HG03097 (cell line): ENCODE measurements around the gene RANBP9.
A peak's percentile ranks its signal among the peaks of the same experiment; 100 is the strongest.

ENCODE experiments used
- ATAC-seq: cut with Tn5 transposase; IDR thresholded peaks from one replicate; pipeline ENCODE4 v1.9.1; 2021; ENCODE audit not compliant: unreplicated experiment, low FRiP score

Gene RANBP9

DNA sequence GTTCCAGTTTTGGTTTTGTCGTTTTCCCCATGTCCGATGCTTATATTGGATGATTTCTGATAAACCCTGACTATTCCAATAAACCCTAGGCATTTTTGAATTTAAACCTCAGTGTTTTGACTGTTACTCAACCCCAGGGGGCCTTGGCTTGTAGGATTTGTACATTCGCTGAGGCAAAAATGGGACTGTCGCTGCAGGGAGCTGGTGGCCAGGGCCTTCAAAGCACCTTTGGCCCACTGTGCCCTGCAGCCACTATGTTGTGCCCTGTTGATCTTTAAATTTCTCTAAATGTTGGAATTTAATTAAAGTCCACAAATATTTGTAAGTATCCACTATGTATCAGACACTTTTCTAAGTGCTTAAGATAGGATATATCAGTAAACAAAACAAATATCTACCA lies 106.0 kb downstream of the RANBP9 start:
- no peak for ATAC-seq

DNA sequence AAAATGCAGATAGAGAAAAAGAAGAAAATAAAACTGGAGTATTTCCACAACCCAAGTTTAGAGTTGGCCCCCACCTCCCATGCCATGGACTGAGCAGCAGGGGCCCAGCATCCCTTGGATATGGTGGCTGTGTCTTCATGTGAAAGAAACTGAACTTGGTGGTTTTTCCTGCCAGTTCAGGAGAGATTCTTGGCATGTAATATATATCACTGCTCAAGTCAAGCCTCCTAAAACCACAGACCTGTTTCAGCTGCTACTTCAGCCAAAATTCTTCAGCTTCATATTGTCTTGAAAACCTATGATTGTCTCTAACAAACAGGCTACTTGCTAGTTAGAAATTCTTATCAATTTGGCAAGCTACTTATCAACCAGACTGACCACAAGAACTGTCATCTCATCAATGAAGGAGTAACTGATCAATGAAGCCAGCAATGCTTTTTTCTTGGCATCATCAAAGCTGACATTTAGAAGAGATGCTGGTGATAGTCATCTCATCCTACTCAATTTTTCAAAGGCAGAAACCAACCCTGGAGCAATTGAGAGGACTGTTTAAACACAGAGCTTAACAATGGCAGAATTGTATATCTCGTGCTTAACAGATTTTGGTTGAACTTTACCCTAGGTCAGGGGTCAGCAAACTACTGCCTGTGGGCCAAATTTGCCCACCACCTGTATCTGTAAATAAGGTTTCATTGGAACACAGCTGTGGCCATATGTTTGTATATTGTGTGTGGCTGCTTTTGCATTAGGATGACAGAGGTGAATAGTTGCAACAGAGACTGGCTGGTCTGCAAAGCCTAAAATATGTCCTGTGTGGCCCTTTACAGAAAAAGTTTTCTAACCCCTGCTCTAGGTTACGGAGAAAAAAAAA lies 106.9 kb downstream of the RANBP9 start:
- ATAC-seq: no peak

GRCh38 chr6:13604135-13604534 lies 107.5 kb downstream of the RANBP9 start:
- ATAC-seq: no peak

DNA sequence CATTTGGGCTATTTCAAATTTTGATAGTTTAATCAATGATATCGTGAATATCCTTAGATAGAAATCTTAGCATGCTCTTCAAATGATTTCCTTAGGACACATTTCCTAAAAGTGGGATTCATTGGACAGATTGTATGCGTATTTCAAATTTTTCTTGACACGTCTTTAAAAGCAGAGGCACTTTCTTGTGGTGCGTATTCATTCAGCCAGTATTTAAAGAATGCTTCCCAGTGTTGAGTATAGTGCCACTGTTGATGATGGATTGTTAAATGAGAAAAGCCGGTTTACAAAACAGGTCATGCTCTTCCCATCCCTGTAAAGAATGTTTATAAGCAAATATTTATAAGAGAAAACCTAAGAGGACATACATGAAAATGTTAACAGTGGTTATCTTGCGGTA lies 111.6 kb downstream of the RANBP9 start:
- ATAC-seq: no peak

DNA sequence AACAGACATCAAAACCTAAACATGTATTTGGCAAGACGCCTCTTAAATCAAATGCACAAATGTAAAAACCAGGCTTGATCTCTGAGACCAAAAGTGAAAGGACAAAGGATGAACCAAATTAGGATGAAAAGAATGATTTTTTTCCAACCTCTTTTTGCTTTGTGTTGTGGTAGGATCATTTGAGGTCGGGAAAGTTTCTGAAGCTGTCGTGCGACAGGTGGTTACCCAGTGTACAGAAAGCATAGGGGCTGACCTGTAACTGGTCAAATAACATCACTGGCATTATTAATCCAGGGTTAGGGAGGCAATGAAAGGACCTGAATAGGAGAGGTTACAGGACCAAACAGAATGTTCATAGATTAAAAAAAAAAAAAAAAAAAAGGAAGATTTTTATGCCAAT lies 114.6 kb downstream of the RANBP9 start:
- ATAC-seq: no peak

GRCh38 chr6:13593720-13594119 lies 117.9 kb downstream of the RANBP9 start:
- ATAC-seq: no peak

DNA sequence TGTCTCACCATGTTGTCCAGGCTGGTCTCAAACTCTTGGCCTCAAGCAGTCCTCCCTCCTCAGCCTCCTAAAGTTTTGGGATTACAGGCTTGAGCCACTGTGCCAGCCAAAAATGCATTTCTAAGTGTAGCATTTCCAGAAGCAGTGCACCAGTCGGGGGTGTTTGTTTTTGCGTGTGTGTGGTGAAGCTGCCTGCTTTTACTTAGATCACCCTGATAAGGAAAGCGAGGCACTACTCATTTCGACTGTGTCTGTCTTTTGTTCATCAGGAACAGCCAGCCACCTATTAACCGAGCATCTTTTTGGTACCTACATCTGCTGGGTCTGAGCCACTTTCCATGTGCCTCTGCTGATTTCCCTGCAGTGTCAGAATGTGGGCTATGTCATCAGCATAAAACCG lies 118.5 kb downstream of the RANBP9 start:
- ATAC-seq: no peak

- ATAC-seq: no peak
Measured at GRCh38 chr6:13591205-13591921, 120.3 kb downstream of the RANBP9 start.

DNA sequence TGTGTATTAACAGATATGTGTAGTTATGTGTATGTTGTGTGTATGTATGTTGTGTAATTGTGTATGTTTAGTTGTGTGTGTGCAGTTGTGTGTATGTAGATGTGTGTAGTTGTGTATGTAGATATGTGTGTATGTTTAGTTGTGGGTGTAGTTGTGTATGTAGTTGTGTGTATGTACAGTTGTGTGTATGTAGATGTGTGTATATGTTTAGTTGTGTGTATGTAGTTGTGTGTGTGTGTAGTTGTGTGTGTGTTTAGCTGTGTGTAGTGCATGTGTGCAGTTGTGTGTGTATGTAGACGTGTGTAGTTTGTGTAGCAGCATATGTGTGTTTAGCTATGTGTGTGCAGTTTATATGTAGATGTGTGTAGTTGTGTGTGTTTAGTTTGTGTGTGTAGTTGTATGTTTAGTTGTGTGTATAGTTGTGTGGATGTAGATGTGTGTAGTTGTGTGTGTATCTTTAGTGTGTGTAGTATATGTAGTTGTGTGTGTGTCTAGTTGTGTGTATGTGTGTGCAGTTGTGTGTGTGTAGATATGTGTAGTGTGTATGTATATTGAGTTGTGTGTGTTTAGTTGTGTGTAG lies 121.0 kb downstream of the RANBP9 start:
- ATAC-seq: no peak

GRCh38 chr6:13589801-13590200 lies 121.8 kb downstream of the RANBP9 start:
- no peak for ATAC-seq

DNA sequence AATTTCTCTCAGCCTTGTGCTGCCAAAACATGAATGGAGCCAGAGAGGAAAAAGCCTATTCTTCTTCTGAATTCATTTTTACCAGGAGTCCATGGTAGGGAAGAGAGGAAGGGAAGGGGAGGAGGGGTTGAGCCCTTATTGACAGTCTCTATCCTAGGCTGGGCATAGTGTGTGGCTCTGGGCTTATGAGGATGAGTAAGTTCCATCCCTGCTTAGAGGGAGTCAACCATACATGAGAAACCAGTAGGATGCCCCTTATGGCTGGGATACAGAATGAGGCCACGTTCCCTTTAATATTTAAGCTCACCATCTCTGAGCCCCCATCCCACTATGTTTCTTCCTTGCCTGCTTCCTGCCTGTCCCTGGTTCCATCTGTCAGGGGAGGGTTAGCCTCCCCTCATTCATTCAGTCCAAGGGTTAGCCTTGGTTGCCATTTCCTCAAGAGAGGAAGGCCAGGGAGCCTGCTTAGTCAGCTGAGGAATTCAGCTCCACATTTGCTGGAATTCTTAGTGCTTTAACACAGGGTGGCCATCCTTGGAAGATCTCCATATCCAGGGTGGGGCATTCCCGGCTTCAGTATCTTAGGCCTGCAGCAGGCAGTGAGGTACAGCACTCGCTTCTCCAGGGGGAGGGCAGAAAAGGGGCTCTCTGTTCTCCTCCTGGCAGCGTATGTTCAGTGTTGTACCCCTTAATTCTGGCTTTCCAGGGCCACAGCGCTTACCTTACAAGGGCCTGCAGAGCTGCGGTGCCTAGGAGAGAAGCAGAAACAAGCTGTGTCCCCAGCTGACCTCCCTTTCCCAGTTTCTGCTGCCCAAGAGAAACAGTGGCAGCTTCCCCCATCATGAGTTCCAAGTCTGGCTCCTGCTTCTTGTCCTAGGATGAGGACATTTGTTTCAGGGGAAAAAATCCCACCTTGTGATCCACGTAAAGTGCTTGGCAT lies 124.8 kb downstream of the RANBP9 start:
- no peak for ATAC-seq

DNA sequence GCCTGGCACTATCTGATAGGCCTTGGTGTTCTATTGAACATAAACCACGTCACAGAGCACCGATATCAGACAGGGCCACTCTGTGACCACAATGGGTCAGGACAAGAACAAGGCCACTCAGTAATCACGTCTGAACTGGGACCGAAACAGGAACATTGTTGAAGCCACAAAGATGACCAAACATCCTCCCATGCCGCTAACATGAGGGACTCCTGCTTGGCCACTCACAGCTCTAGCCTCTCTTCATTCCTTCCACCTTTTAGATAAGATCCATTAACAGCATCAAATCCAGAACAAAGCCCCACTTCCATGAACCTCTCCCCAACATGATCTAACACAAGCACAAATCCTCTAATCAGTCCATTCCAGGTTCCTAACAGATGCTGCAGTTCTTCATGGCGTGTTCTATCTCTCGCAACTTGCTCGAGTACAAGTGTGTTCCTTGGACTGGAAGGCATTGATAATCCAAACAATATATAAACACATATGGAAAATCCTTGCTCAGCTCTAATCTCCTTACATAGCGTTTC lies 129.9 kb downstream of the RANBP9 start:
- no peak for ATAC-seq

DNA sequence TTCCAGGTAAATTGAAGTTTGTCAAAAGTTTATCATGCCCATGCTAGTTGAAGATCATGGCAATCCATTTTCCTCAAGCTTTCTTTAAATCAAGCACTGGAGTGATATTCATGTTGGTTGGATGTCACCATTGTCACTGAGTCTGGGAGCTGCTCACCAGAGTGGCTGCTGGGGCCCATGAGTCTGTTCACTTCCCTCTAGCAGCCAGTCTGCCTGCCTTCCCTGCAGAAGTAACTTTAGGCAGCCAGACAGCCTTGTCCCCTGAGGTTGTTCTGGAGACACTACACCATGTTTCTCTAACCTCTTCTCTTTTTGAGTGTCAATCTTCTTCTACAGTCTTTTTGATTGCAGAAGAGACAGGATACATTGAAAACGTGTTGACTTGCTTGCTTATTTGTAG lies 131.7 kb downstream of the RANBP9 start:
- no peak for ATAC-seq

GRCh38 chr6:13577926-13578325 lies 133.7 kb downstream of the RANBP9 start:
- no peak for ATAC-seq

DNA sequence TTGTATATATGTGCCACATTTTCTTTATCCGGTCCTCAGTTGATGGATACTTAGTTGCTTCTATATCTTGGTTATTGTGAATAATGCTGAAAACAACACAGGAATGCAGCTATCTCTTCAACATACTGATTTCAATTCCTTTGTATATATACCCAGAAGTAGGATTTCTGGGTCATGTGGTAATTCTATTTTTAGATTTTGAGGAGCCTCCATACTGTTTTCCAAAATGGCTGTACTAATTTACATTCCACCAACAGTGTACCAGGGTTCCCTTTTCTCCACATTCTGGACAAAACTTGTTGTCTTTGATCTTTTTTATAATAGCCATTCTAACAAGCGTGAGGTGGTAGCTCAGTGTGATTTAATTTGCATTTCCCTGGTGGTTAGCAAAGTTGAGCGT lies 135.6 kb downstream of the RANBP9 start:
- ATAC-seq: no peak

DNA sequence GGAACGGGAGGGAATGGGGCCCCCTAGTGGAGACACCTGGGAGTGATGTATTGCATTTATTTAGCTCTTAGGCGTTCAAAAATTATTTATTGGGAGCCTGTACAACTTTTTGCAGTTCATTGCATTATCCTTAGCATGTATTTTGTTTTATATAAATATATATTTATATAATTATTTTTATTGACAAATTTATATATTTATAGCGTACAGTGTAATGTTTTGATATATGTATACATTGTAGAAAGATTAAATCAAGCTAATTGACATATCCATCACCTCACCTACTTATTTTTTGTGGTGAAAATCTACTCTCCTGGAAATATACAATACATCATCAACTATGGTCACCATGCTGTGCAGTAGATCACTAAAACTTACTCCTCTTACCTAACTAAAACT lies 136.3 kb downstream of the RANBP9 start:
- ATAC-seq: no peak

DNA sequence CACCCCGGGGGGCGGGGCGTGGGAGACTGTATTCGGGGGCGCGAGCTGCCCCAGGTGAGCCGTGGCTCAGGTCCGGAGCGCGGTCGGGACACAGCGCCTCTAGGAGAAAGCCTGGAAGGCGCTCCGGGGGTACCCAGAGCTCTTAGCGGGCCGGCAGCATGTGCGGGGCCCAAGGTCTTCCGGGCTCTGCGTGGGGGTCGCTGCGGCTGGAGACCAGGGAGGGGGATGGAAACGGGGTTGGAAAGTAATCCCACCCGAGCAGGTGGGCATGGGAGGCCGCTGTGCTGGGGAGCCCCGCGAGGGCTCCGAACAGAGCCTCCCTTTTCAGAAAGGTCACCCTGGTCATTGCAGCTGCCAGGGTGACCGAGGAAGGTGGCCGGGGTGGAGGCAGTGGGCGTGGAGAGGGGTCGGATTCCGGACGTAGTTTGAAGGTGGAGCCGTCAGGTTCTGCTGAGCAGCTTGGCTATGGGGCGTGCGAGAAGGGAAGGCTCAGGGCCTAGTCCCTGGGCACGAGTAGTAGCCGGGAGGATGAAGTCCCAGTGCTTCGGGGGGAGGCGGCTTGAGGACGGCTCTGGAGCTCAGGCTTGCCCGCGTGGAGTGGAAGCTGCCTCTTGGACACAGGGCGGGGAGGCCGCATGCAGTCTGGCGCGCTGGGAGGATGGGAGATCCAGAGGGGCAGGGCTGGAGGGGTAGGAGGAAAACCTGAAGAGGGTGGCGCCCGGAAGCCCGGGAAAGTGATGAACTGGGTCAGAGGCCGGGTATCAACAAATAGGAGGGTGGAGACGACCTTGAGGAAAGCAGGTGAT lies 136.9 kb downstream of the RANBP9 start, which contains the start of gene SIRT5:
SIRT5 (plus strand) TSS at position 31 of the 806 bp plus-strand sequence. CDS start 9,510 bp downstream, outside the sequence.
- peak; percentile 53 for ATAC-seq

GRCh38 chr6:13574149-13574570 lies 137.5 kb downstream of the RANBP9 start:
- ATAC-seq: peak; percentile 83

DNA sequence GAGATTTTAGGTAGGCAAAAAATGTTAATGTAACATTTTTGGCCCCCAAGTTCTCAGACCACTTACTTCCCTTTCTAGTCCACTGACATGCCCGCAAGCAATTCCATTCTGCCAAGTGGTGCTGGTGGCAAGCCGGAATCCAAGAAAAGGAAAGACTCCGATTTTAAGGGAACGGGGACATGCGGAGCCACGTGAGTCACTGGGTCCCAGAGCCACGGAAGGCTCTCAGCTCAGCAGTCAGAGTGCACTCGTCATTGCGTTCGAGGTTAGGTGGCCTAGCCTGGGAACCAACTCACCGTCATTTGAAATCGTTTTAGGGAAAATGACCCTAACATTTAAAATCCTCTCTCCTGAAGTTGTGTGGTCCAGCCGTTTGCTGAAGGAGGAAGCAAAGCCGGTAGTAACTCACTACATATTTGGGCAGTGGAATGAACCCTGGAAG lies 137.9 kb downstream of the RANBP9 start:
- ATAC-seq: no peak
